GM23338 (cell line): ENCODE measurements around the gene MYO18A. TPM values are rescaled to one million over a fixed set of nuclear protein-coding genes. Genes with fewer than 3 reads are reported as not detected.
A peak's percentile ranks its signal among the peaks of the same experiment; 100 is the strongest.

Source experiments
- ATAC-seq: fragments of 200-7000 bp; cut with Tn5 transposase; 3 replicates; pipeline ENCODE4 v1.9.1; 2020
- DNase-seq: peaks from one replicate; pipeline ENCODE4 v3.0.0-alpha.2; 2015; ENCODE audit warnings: low spot score
- H2AFZ ChIP-seq: fragments of 200-600 bp; sonication (generic); 2 replicates; pipeline ENCODE4 v1.8.0; 2016; ENCODE audit warnings: antibody characterized with exemption, mild to moderate bottlenecking, moderate library complexity
- H3F3A ChIP-seq: fragments of 200-600 bp; sonication (generic); replicated peaks from 2 replicates; pipeline ENCODE4 v1.8.0; 2017; ENCODE audit warnings: antibody characterized with exemption, mixed run types, low read depth
- H3K27ac ChIP-seq: fragments of 200-600 bp; sonication (generic); 2 replicates; pipeline ENCODE4 v1.6.1; 2016; ENCODE audit warnings: low read depth
- H3K27me3 ChIP-seq: fragments of 200-600 bp; sonication (generic); 2 replicates; pipeline ENCODE4 v1.8.0; 2016; ENCODE audit warnings: mild to moderate bottlenecking, mixed run types, moderate library complexity; ENCODE audit not compliant: insufficient read depth
- H3K36me3 ChIP-seq: fragments of 200-600 bp; sonication (generic); 2 replicates; pipeline ENCODE4 v1.8.0; 2016; ENCODE audit warnings: mild to moderate bottlenecking; ENCODE audit not compliant: insufficient read depth
- H3K4me1 ChIP-seq: fragments of 200-600 bp; sonication (generic); 2 replicates; pipeline ENCODE4 v1.8.0; 2016; ENCODE audit warnings: mild to moderate bottlenecking, moderate library complexity; ENCODE audit not compliant: insufficient read depth
- H3K4me2 ChIP-seq: fragments of 200-600 bp; sonication (generic); 2 replicates; pipeline ENCODE4 v1.7.1; 2017; ENCODE audit warnings: mixed run types
- H3K4me3 ChIP-seq: fragments of 200-600 bp; sonication (generic); 2 replicates; pipeline ENCODE4 v1.6.1; 2016; ENCODE audit warnings: mixed run types
- H3K79me2 ChIP-seq: fragments of 200-600 bp; sonication (generic); replicated peaks from 2 replicates; pipeline ENCODE4 v1.8.0; 2017; ENCODE audit warnings: mild to moderate bottlenecking; ENCODE audit not compliant: insufficient read depth
- H3K9me2 ChIP-seq: fragments of 200-600 bp; sonication (generic); 2 replicates; pipeline ENCODE4 v1.8.0; 2017; ENCODE audit not compliant: insufficient read depth
- H4K20me1 ChIP-seq: fragments of 200-600 bp; sonication (generic); replicated peaks from 2 replicates; pipeline ENCODE4 v1.8.0; 2017; ENCODE audit warnings: mild to moderate bottlenecking; ENCODE audit not compliant: insufficient read depth
- H3K27ac Mint-ChIP-seq: 2 replicates; pipeline ENCODE4 v1.8.0; 2020; ENCODE audit warnings: inconsistent platforms, mild to moderate bottlenecking, moderate library complexity, mixed read lengths
- H3K27me3 Mint-ChIP-seq: 3 replicates; pipeline ENCODE4 v1.8.0; 2022; ENCODE audit warnings: low read depth, mild to moderate bottlenecking, moderate library complexity, mixed read lengths, inconsistent platforms; ENCODE audit not compliant: insufficient read depth, poor library complexity
- H3K36me3 Mint-ChIP-seq: 3 replicates; pipeline ENCODE4 v1.8.0; 2021; ENCODE audit warnings: low read depth, mild to moderate bottlenecking, inconsistent platforms, moderate library complexity, mixed read lengths
- H3K4me1 Mint-ChIP-seq: 3 replicates; pipeline ENCODE4 v1.8.0; 2020; ENCODE audit warnings: mild to moderate bottlenecking, inconsistent platforms, mixed read lengths
- H3K4me3 Mint-ChIP-seq: 3 replicates; pipeline ENCODE4 v1.8.0; 2021; ENCODE audit warnings: moderate library complexity, mild to moderate bottlenecking, inconsistent platforms, mixed read lengths
- H3K9me3 Mint-ChIP-seq: 3 replicates; pipeline ENCODE4 v1.8.0; 2020; ENCODE audit warnings: moderate library complexity, mild to moderate bottlenecking, inconsistent platforms, mixed read lengths
- EZH2 ChIP-seq: fragments of 200-600 bp; sonication (generic); IDR thresholded peaks from one replicate; pipeline ENCODE4 v1.8.0; 2017; ENCODE audit warnings: antibody characterized with exemption, mild to moderate bottlenecking, low read depth; ENCODE audit not compliant: unreplicated experiment
- EZH2phosphoT487 ChIP-seq: fragments of 200-600 bp; sonication (generic); IDR thresholded peaks from one replicate; pipeline ENCODE4 v1.8.1; 2018; ENCODE audit warnings: antibody characterized with exemption; ENCODE audit not compliant: unreplicated experiment
- JUNB ChIP-seq: IDR thresholded peaks from one replicate; pipeline ENCODE4 v1.6.1; 2016; ENCODE audit warnings: antibody characterized with exemption; ENCODE audit not compliant: unreplicated experiment
- NANOG ChIP-seq: IDR thresholded peaks from 2 replicates; pipeline ENCODE4 v1.6.1; 2016; ENCODE audit warnings: antibody characterized with exemption, borderline replicate concordance
- STAT1 ChIP-seq: IDR thresholded peaks from one replicate; pipeline ENCODE4 v1.6.1; 2016; ENCODE audit warnings: antibody characterized with exemption; ENCODE audit not compliant: unreplicated experiment
- ZNF114 ChIP-seq: fragments of 250-450 bp; sonication (Bioruptor Pico); IDR thresholded peaks from 2 replicates; pipeline ENCODE4 v1.5.0; 2020; ENCODE audit warnings: mild to moderate bottlenecking, moderate library complexity
- ZNF331 ChIP-seq: fragments of 250-450 bp; sonication (Bioruptor Pico); IDR thresholded peaks from 2 replicates; pipeline ENCODE4 v1.5.0; 2020; ENCODE audit warnings: low read depth, mild to moderate bottlenecking, moderate library complexity
- polyA plus RNA-seq: library from polyadenylated mRNA; unstranded; fragments of >200 nt; fragmentation: Nextera tagmentation; extraction: Ambion mirVana; gene quantifications from 2 replicates; pipeline ENCODE4 v1.2.1, GENCODE V29; 2016
- total RNA-seq: library from RNA; depleted of rRNA; stranded (reverse); fragments of >200 nt; shearing (Covaris generic); gene quantifications from 2 replicates; pipeline ENCODE4 v1.2.3, GENCODE V29; 2014
- TF ChIP-seq, protein P1 (sequence below), 2 experiments: fragments of 200-600 bp in 1 of 2; sonication (generic) in 1 of 2; conservative IDR thresholded peaks; 2 replicates each; pipeline versions ENCODE4 v1.5.1 to v1.6.1; 2016 to 2017; ENCODE audit warnings: antibody characterized with exemption in 2 of 2, low read depth in 2 of 2, mild to moderate bottlenecking in 2 of 2, moderate library complexity in 1 of 2
- TF ChIP-seq, protein P2 (sequence below): IDR thresholded peaks from one replicate; pipeline ENCODE4 v1.6.1; 2018; ENCODE audit warnings: antibody characterized with exemption; ENCODE audit not compliant: unreplicated experiment
- TF ChIP-seq, protein P3 (sequence below): fragments of 250-450 bp; sonication (Bioruptor Pico); IDR thresholded peaks from 2 replicates; pipeline ENCODE4 v1.5.0; 2020; ENCODE audit warnings: mild to moderate bottlenecking, moderate library complexity

The MYO18A gene
- total and polyA plus RNA-seq, 2 experiments from 2014 or later, result 18.3 to 37.5 TPM

DNA sequence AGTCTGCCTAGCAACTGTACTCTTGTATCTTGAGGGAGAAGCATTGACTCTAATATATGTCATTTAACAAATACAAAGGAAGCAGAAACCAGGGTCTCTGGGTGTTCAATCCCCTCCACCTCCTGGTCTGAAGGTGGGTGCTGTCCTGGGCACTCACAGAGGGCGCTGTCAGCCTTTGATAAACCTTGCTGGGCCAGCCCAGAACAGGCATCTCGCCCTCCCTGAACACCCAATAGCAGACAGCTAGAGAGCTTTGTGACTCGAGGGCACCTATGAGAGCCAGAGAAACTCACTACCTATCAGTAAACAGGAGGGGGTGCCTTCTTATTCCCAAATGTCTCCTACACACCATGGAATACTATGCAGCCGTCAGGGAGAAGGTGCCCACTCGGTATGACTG is 143.6 kb downstream of the MYO18A start:
- H3K36me3 Mint-ChIP-seq, result peaks cover 21% of the 10 kb centered on the region
- Histone ChIP-seq H3K36me3 (no peaks in the 10 kb centered on the region), H3F3A (peaks cover 10% of the 10 kb centered on the region), H3K9me2 (peaks cover 11% of the 10 kb centered on the region; the same call in 1 of the 2 replicates), H3K4me3 (no peak overlapping the region), H2AFZ (no peak overlapping the region), H4K20me1 (no peaks in the 10 kb centered on the region), H3K4me2 (no peak overlapping the region), H3K79me2 (no peaks in the 10 kb centered on the region), H3K27ac (no peak overlapping the region; the same call in 1 of the 2 replicates), H3K27me3 (no peaks in the 10 kb centered on the region), H3K4me1 (peaks cover 60% of the 10 kb centered on the region)
- H3K4me1 Mint-ChIP-seq, result peaks cover 28% of the 10 kb centered on the region
- TF ChIP-seq EZH2, result no peak
- TF ChIP-seq, protein P1, sequence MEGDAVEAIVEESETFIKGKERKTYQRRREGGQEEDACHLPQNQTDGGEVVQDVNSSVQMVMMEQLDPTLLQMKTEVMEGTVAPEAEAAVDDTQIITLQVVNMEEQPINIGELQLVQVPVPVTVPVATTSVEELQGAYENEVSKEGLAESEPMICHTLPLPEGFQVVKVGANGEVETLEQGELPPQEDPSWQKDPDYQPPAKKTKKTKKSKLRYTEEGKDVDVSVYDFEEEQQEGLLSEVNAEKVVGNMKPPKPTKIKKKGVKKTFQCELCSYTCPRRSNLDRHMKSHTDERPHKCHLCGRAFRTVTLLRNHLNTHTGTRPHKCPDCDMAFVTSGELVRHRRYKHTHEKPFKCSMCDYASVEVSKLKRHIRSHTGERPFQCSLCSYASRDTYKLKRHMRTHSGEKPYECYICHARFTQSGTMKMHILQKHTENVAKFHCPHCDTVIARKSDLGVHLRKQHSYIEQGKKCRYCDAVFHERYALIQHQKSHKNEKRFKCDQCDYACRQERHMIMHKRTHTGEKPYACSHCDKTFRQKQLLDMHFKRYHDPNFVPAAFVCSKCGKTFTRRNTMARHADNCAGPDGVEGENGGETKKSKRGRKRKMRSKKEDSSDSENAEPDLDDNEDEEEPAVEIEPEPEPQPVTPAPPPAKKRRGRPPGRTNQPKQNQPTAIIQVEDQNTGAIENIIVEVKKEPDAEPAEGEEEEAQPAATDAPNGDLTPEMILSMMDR (conservative IDR thresholded peaks at IDR 0.05; ENCODE audit: low read depth in 2 of 2), result peak; percentile 30 to 60
- peak overlapping the region; percentile 43; the same call in 1 of the 2 replicates for H3K27ac Mint-ChIP-seq
- peaks cover 22% of the 10 kb centered on the region for H3K9me3 Mint-ChIP-seq
- H3K27me3 Mint-ChIP-seq, result peaks cover 8% of the 10 kb centered on the region
- DNase-seq, result no peak
- no peak; the same call in 2 of the 3 replicates for ATAC-seq
- no peak overlapping the region for H3K4me3 Mint-ChIP-seq

DNA sequence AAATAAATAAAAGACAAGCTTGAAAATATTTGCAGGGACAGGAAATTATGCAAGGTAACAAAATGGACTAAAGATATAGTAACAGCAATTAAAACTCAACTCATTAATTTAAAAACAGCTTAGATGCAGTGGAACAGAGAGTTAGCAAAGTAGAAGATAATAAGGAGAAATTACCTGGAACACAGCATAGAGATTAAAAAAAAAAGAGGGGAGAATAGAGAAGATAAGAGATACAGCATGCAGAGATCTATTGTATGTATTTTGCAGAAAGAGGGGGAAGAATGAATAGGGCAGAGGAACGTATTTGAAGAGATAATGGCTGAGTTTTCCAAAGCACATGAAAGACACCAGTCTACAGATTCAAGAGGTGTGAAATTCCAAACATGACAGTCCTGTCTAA is 145.7 kb downstream of the MYO18A start:
- Mint-ChIP-seq H3K9me3 (peaks cover 22% of the 10 kb centered on the region), H3K27me3 (peaks cover 19% of the 10 kb centered on the region), H3K4me3 (no peak overlapping the region), H3K36me3 (peaks cover 21% of the 10 kb centered on the region), H3K27ac (no peak overlapping the region), H3K4me1 (peaks cover 29% of the 10 kb centered on the region)
- ATAC-seq (no peak), DNase-seq (no peak)
- no peaks in the 10 kb centered on the region for H4K20me1 ChIP-seq
- H3K4me2 ChIP-seq, result no peak overlapping the region
- H3F3A ChIP-seq, result peaks cover 14% of the 10 kb centered on the region; the same call in 1 of the 2 replicates
- H3K27ac ChIP-seq, result no peak overlapping the region
- no peaks in the 10 kb centered on the region for H3K79me2 ChIP-seq
- H3K9me2 ChIP-seq, result peaks cover 4% of the 10 kb centered on the region; the same call in 1 of the 2 replicates
- no peaks in the 10 kb centered on the region for H3K27me3 ChIP-seq
- no peaks in the 10 kb centered on the region for H3K36me3 ChIP-seq
- no peak overlapping the region for H3K4me3 ChIP-seq
- no peak overlapping the region for H2AFZ ChIP-seq
- peaks cover 57% of the 10 kb centered on the region for H3K4me1 ChIP-seq
- TF ChIP-seq NANOG (no peak), EZH2 (no peak), ZNF331 (CRISPR knock-in tag) (no peak), JUNB (no peak), STAT1 (no peak), ZNF114 (CRISPR knock-in tag) (no peak), EZH2phosphoT487 (no peak)
- TF ChIP-seq, protein P2, sequence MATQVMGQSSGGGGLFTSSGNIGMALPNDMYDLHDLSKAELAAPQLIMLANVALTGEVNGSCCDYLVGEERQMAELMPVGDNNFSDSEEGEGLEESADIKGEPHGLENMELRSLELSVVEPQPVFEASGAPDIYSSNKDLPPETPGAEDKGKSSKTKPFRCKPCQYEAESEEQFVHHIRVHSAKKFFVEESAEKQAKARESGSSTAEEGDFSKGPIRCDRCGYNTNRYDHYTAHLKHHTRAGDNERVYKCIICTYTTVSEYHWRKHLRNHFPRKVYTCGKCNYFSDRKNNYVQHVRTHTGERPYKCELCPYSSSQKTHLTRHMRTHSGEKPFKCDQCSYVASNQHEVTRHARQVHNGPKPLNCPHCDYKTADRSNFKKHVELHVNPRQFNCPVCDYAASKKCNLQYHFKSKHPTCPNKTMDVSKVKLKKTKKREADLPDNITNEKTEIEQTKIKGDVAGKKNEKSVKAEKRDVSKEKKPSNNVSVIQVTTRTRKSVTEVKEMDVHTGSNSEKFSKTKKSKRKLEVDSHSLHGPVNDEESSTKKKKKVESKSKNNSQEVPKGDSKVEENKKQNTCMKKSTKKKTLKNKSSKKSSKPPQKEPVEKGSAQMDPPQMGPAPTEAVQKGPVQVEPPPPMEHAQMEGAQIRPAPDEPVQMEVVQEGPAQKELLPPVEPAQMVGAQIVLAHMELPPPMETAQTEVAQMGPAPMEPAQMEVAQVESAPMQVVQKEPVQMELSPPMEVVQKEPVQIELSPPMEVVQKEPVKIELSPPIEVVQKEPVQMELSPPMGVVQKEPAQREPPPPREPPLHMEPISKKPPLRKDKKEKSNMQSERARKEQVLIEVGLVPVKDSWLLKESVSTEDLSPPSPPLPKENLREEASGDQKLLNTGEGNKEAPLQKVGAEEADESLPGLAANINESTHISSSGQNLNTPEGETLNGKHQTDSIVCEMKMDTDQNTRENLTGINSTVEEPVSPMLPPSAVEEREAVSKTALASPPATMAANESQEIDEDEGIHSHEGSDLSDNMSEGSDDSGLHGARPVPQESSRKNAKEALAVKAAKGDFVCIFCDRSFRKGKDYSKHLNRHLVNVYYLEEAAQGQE, result no peak
- TF ChIP-seq, protein P3, sequence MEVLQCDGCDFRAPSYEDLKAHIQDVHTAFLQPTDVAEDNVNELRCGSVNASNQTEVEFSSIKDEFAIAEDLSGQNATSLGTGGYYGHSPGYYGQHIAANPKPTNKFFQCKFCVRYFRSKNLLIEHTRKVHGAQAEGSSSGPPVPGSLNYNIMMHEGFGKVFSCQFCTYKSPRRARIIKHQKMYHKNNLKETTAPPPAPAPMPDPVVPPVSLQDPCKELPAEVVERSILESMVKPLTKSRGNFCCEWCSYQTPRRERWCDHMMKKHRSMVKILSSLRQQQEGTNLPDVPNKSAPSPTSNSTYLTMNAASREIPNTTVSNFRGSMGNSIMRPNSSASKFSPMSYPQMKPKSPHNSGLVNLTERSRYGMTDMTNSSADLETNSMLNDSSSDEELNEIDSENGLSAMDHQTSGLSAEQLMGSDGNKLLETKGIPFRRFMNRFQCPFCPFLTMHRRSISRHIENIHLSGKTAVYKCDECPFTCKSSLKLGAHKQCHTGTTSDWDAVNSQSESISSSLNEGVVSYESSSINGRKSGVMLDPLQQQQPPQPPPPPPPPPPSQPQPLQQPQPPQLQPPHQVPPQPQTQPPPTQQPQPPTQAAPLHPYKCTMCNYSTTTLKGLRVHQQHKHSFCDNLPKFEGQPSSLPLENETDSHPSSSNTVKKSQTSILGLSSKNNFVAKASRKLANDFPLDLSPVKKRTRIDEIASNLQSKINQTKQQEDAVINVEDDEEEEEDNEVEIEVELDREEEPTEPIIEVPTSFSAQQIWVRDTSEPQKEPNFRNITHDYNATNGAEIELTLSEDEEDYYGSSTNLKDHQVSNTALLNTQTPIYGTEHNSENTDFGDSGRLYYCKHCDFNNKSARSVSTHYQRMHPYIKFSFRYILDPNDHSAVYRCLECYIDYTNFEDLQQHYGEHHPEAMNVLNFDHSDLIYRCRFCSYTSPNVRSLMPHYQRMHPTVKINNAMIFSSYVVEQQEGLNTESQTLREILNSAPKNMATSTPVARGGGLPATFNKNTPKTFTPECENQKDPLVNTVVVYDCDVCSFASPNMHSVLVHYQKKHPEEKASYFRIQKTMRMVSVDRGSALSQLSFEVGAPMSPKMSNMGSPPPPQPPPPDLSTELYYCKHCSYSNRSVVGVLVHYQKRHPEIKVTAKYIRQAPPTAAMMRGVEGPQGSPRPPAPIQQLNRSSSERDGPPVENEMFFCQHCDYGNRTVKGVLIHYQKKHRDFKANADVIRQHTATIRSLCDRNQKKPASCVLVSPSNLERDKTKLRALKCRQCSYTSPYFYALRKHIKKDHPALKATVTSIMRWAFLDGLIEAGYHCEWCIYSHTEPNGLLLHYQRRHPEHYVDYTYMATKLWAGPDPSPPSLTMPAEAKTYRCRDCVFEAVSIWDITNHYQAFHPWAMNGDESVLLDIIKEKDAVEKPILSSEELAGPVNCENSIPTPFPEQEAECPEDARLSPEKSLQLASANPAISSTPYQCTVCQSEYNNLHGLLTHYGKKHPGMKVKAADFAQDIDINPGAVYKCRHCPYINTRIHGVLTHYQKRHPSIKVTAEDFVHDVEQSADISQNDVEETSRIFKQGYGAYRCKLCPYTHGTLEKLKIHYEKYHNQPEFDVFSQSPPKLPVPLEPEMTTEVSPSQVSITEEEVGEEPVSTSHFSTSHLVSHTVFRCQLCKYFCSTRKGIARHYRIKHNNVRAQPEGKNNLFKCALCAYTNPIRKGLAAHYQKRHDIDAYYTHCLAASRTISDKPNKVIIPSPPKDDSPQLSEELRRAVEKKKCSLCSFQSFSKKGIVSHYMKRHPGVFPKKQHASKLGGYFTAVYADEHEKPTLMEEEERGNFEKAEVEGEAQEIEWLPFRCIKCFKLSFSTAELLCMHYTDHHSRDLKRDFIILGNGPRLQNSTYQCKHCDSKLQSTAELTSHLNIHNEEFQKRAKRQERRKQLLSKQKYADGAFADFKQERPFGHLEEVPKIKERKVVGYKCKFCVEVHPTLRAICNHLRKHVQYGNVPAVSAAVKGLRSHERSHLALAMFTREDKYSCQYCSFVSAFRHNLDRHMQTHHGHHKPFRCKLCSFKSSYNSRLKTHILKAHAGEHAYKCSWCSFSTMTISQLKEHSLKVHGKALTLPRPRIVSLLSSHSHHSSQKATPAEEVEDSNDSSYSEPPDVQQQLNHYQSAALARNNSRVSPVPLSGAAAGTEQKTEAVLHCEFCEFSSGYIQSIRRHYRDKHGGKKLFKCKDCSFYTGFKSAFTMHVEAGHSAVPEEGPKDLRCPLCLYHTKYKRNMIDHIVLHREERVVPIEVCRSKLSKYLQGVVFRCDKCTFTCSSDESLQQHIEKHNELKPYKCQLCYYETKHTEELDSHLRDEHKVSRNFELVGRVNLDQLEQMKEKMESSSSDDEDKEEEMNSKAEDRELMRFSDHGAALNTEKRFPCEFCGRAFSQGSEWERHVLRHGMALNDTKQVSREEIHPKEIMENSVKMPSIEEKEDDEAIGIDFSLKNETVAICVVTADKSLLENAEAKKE (CRISPR knock-in tag), result no peak
